Type B pancreatic cell (in vitro differentiated cells): ENCODE measurements around the gene PM20D2. TPM values are rescaled to one million over a fixed set of nuclear protein-coding genes. Genes with fewer than 3 reads are reported as not detected.

ENCODE experiments used
- DNase-seq: peaks from one replicate; pipeline ENCODE4 v3.0.0; 2021; ENCODE audit warnings: mixed read lengths; ENCODE audit not compliant: unreplicated experiment; ENCODE audit errors: extremely low spot score
- H3K27ac Mint-ChIP-seq: 2 replicates; pipeline ENCODE4 v1.8.0; 2021; ENCODE audit warnings: mild to moderate bottlenecking, mixed read lengths
- H3K27me3 Mint-ChIP-seq: 2 replicates; pipeline ENCODE4 v1.8.0; 2021; ENCODE audit warnings: mixed read lengths
- H3K36me3 Mint-ChIP-seq: 2 replicates; pipeline ENCODE4 v1.8.0; 2021; ENCODE audit warnings: mixed read lengths
- H3K4me1 Mint-ChIP-seq: one replicate; pipeline ENCODE4 v1.8.0; 2021; ENCODE audit warnings: mixed read lengths; ENCODE audit not compliant: unreplicated experiment
- H3K4me3 Mint-ChIP-seq: 2 replicates; pipeline ENCODE4 v1.8.0; 2021; ENCODE audit warnings: mild to moderate bottlenecking, mixed read lengths
- H3K9me3 Mint-ChIP-seq: 2 replicates; pipeline ENCODE4 v1.8.0; 2021; ENCODE audit warnings: mixed read lengths
- total RNA-seq: library from RNA; stranded (reverse); gene quantifications from 2 replicates; pipeline ENCODE4 v1.2.1, GENCODE V29; 2021; ENCODE audit warnings: low replicate concordance
- TF ChIP-seq, protein P1 (sequence below): fragments of 200-600 bp; sonication (generic); conservative IDR thresholded peaks from 2 replicates; pipeline ENCODE4 v1.5.0; 2021; ENCODE audit warnings: antibody characterized with exemption, mild to moderate bottlenecking

Gene PM20D2
- total RNA-seq, 1 donor from 2014 or later, result 15.3 TPM

- H3K4me3 Mint-ChIP-seq, result no peak overlapping the region
- no peaks in the 10 kb centered on the region for H3K9me3 Mint-ChIP-seq
- H3K27me3 Mint-ChIP-seq, result peaks cover 27% of the 10 kb centered on the region
- H3K27ac Mint-ChIP-seq, result no peak overlapping the region
- no peaks in the 10 kb centered on the region for H3K36me3 Mint-ChIP-seq
- no peak for DNase-seq
- TF ChIP-seq, protein P1, sequence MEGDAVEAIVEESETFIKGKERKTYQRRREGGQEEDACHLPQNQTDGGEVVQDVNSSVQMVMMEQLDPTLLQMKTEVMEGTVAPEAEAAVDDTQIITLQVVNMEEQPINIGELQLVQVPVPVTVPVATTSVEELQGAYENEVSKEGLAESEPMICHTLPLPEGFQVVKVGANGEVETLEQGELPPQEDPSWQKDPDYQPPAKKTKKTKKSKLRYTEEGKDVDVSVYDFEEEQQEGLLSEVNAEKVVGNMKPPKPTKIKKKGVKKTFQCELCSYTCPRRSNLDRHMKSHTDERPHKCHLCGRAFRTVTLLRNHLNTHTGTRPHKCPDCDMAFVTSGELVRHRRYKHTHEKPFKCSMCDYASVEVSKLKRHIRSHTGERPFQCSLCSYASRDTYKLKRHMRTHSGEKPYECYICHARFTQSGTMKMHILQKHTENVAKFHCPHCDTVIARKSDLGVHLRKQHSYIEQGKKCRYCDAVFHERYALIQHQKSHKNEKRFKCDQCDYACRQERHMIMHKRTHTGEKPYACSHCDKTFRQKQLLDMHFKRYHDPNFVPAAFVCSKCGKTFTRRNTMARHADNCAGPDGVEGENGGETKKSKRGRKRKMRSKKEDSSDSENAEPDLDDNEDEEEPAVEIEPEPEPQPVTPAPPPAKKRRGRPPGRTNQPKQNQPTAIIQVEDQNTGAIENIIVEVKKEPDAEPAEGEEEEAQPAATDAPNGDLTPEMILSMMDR, result no peak
- H3K4me1 Mint-ChIP-seq, result peaks cover 5% of the 10 kb centered on the region
Observed at GRCh38 chr6:89183294-89183693, 37.4 kb downstream of the PM20D2 start.

GRCh38 chr6:89184344-89184743 is 38.5 kb downstream of the PM20D2 start:
- TF ChIP-seq, protein P1, result no peak
- Mint-ChIP-seq H3K4me1 (peaks cover 5% of the 10 kb centered on the region), H3K4me3 (no peak overlapping the region), H3K36me3 (no peaks in the 10 kb centered on the region), H3K9me3 (no peaks in the 10 kb centered on the region), H3K27ac (no peak overlapping the region), H3K27me3 (peaks cover 27% of the 10 kb centered on the region)
- DNase-seq, result no peak

GRCh38 chr6:89186762-89187161 is 40.9 kb downstream of the PM20D2 start:
- no peaks in the 10 kb centered on the region for H3K9me3 Mint-ChIP-seq
- no peak overlapping the region for H3K4me3 Mint-ChIP-seq
- peaks cover 8% of the 10 kb centered on the region for H3K4me1 Mint-ChIP-seq
- H3K27me3 Mint-ChIP-seq, result peaks cover 25% of the 10 kb centered on the region
- TF ChIP-seq, protein P1, result no peak
- H3K27ac Mint-ChIP-seq, result no peak overlapping the region
- DNase-seq, result no peak
- no peaks in the 10 kb centered on the region for H3K36me3 Mint-ChIP-seq

GRCh38 chr6:89187504-89187903 is 41.6 kb downstream of the PM20D2 start:
- Mint-ChIP-seq H3K27ac (no peak overlapping the region), H3K4me1 (peaks cover 8% of the 10 kb centered on the region), H3K36me3 (no peaks in the 10 kb centered on the region), H3K4me3 (no peak overlapping the region), H3K27me3 (peaks cover 24% of the 10 kb centered on the region), H3K9me3 (no peaks in the 10 kb centered on the region)
- TF ChIP-seq, protein P1, result no peak
- DNase-seq, result no peak

- Mint-ChIP-seq H3K4me3 (no peak overlapping the region), H3K27ac (no peak overlapping the region), H3K9me3 (peaks cover 8% of the 10 kb centered on the region), H3K27me3 (peaks cover 21% of the 10 kb centered on the region), H3K36me3 (no peaks in the 10 kb centered on the region), H3K4me1 (peaks cover 3% of the 10 kb centered on the region)
- DNase-seq, result no peak
- TF ChIP-seq, protein P1, result no peak
Observed at GRCh38 chr6:89190741-89191140, 44.9 kb downstream of the PM20D2 start.

- Mint-ChIP-seq H3K4me3 (no peak overlapping the region), H3K36me3 (no peaks in the 10 kb centered on the region), H3K27ac (no peak overlapping the region), H3K27me3 (peaks cover 17% of the 10 kb centered on the region), H3K9me3 (peaks cover 8% of the 10 kb centered on the region), H3K4me1 (peaks cover 3% of the 10 kb centered on the region)
- TF ChIP-seq, protein P1, result no peak
- no peak for DNase-seq
Observed at GRCh38 chr6:89194559-89194958, 48.7 kb downstream of the PM20D2 start.
